IMR-90 (cell line): Measurements from ENCODE around the gene MXD4. TPM values are rescaled to one million over a fixed set of nuclear protein-coding genes. Genes with fewer than 3 reads are reported as not detected.

Experiments used
- ATAC-seq: fragments of 200-7000 bp; cut with Tn5 transposase; 2 replicates; pipeline ENCODE4 v1.9.1; 2020; ENCODE audit warnings: low read depth, mild to moderate bottlenecking, moderate library complexity
- BruUV-seq: library from RNA; stranded (reverse); fragments of 400-500 nt; replicated peaks from 2 replicates; lab custom pipeline; 2021; lab: Mats Ljungman, UMichigan
- CTCF ChIA-PET: fragments of 300-600 bp; formaldehyde crosslinking; extraction: SDS; loops from one replicate; lab custom pipeline; 2021; ENCODE audit warnings: antibody characterized with exemption; lab: Yijun Ruan, JAX
- POLR2A ChIA-PET: fragments of 300-600 bp; sonication (Branson Sonifier 250); formaldehyde crosslinking; loops from one replicate; lab custom pipeline; 2022; ENCODE audit warnings: antibody characterized with exemption; ENCODE audit not compliant: unreplicated experiment; lab: Charles Lee
- DNase-seq: peaks from one replicate; pipeline ENCODE4 v3.0.0; 2013
- H2AFZ ChIP-seq: replicated peaks from 2 replicates; pipeline ENCODE3; 2013; ENCODE audit warnings: low read length, mild to moderate bottlenecking; ENCODE audit not compliant: poor library complexity
- H2AK5ac ChIP-seq: 2 replicates; pipeline ENCODE4 v1.6.1; 2013; ENCODE audit warnings: low read depth, low read length, inconsistent platforms
- H2AK9ac ChIP-seq: replicated peaks from 2 replicates; pipeline ENCODE3; 2013; ENCODE audit warnings: mild to moderate bottlenecking, low read depth, low read length, moderate library complexity; ENCODE audit not compliant: poor library complexity
- H2BK120ac ChIP-seq: 2 replicates; pipeline ENCODE4 v1.6.1; 2013; ENCODE audit warnings: low read depth, low read length, inconsistent platforms
- H2BK15ac ChIP-seq: 3 replicates; pipeline ENCODE4 v1.6.1; 2013; ENCODE audit warnings: low read depth, low read length, inconsistent platforms
- H2BK20ac ChIP-seq: 2 replicates; pipeline ENCODE4 v1.6.1; 2013; ENCODE audit warnings: low read depth, mild to moderate bottlenecking, inconsistent platforms, low read length, moderate library complexity
- H2BK5ac ChIP-seq: 2 replicates; pipeline ENCODE4 v1.6.1; 2013; ENCODE audit warnings: mild to moderate bottlenecking, low read depth, low read length, inconsistent platforms; ENCODE audit not compliant: poor library complexity, severe bottlenecking
- H3K14ac ChIP-seq: replicated peaks from 2 replicates; pipeline ENCODE4 v1.6.1; 2013; ENCODE audit warnings: low read depth, low read length, inconsistent platforms
- H3K18ac ChIP-seq: 2 replicates; pipeline ENCODE4 v1.6.1; 2013; ENCODE audit warnings: low read depth, low read length, control low read depth
- H3K23ac ChIP-seq: 2 replicates; pipeline ENCODE4 v1.6.1; 2013; ENCODE audit warnings: low read depth, low read length, inconsistent platforms
- H3K27ac ChIP-seq: 2 replicates; pipeline ENCODE4 v1.5.1; 2013; ENCODE audit warnings: mild to moderate bottlenecking, control low read depth, low read length; ENCODE audit not compliant: insufficient read depth
- H3K27me3 ChIP-seq: 2 replicates; pipeline ENCODE4 v1.6.1; 2013; ENCODE audit warnings: low read length; ENCODE audit not compliant: control insufficient read depth, insufficient read depth
- H3K36me3 ChIP-seq: 2 replicates; pipeline ENCODE4 v1.6.1; 2013; ENCODE audit warnings: low read length, mixed read lengths; ENCODE audit not compliant: control insufficient read depth, insufficient read depth
- H3K4ac ChIP-seq: 2 replicates; pipeline ENCODE4 v1.6.1; 2013; ENCODE audit warnings: low read depth, low read length, inconsistent platforms
- H3K4me1 ChIP-seq: 2 replicates; pipeline ENCODE4 v1.6.1; 2013; ENCODE audit warnings: low read length, mixed read lengths; ENCODE audit not compliant: control insufficient read depth, insufficient read depth
- H3K4me2 ChIP-seq: 2 replicates; pipeline ENCODE4 v1.6.1; 2013; ENCODE audit warnings: low read depth, mild to moderate bottlenecking, control low read depth, low read length, moderate library complexity
- H3K4me3 ChIP-seq: 2 replicates; pipeline ENCODE4 v1.5.1; 2013; ENCODE audit warnings: low read depth, mild to moderate bottlenecking, control low read depth, low read length, moderate library complexity; ENCODE audit not compliant: insufficient read depth
- H3K56ac ChIP-seq: 2 replicates; pipeline ENCODE4 v1.6.1; 2013; ENCODE audit warnings: low read length, inconsistent platforms; ENCODE audit not compliant: insufficient read depth; ENCODE audit errors: extremely low read depth
- H3K79me1 ChIP-seq, 2 experiments: 2 replicates each; pipeline ENCODE4 v1.6.1; 2013; ENCODE audit warnings: low read length in 2 of 2, inconsistent platforms in 1 of 2, low read depth in 1 of 2
- H3K9ac ChIP-seq: 2 replicates; pipeline ENCODE4 v1.6.1; 2013; ENCODE audit warnings: low read depth, low read length, control low read depth
- H3K9me1 ChIP-seq: 2 replicates; pipeline ENCODE4 v1.6.1; 2013; ENCODE audit warnings: low read length, inconsistent platforms; ENCODE audit not compliant: insufficient read depth
- H3K9me3 ChIP-seq: 2 replicates; pipeline ENCODE4 v1.6.1; 2013; ENCODE audit warnings: low read length; ENCODE audit not compliant: control insufficient read depth, insufficient read depth
- H4K20me1 ChIP-seq: 2 replicates; pipeline ENCODE4 v1.6.1; 2013; ENCODE audit warnings: low read length, inconsistent platforms; ENCODE audit not compliant: insufficient read depth
- H4K5ac ChIP-seq: 2 replicates; pipeline ENCODE4 v1.6.1; 2013; ENCODE audit warnings: mild to moderate bottlenecking, low read depth, low read length, control low read depth
- H4K8ac ChIP-seq, 2 experiments: 2 replicates each; pipeline ENCODE4 v1.6.1; 2013; ENCODE audit warnings: low read depth in 2 of 2, low read length in 2 of 2, control low read depth in 1 of 2, inconsistent platforms in 1 of 2
- H4K91ac ChIP-seq: 2 replicates; pipeline ENCODE4 v1.6.1; 2013; ENCODE audit warnings: low read depth, low read length, inconsistent platforms; ENCODE audit not compliant: insufficient read depth
- BHLHE40 ChIP-seq: fragments of 150-350 bp; IDR thresholded peaks from 2 replicates; pipeline ENCODE4 v1.6.1; 2016; ENCODE audit warnings: mild to moderate bottlenecking, low read depth, low read length
- CEBPB ChIP-seq: IDR thresholded peaks from 2 replicates; pipeline ENCODE4 v1.6.1; 2012; ENCODE audit warnings: low read depth, low read length, improper control_type of control experiment
- CHD1 ChIP-seq: IDR thresholded peaks from 2 replicates; pipeline ENCODE4 v1.6.1; 2012; ENCODE audit warnings: low read depth, low read length, improper control_type of control experiment
- CTCF ChIP-seq: conservative IDR thresholded peaks from 2 replicates; pipeline ENCODE4 v1.5.1; 2012; ENCODE audit warnings: mild to moderate bottlenecking, low read depth, low read length, improper control_type of control experiment
- FOS ChIP-seq: fragments of 150-350 bp; IDR thresholded peaks from 2 replicates; pipeline ENCODE4 v1.6.1; 2016; ENCODE audit warnings: low read depth, low read length
- MAFK ChIP-seq: IDR thresholded peaks from 2 replicates; pipeline ENCODE4 v1.6.1; 2012; ENCODE audit warnings: low read depth, low read length, improper control_type of control experiment
- MAZ ChIP-seq: IDR thresholded peaks from 2 replicates; pipeline ENCODE4 v1.6.1; 2012; ENCODE audit warnings: low read depth, mild to moderate bottlenecking, low read length, improper control_type of control experiment, moderate library complexity, borderline replicate concordance
- MXI1 ChIP-seq: IDR thresholded peaks from 2 replicates; pipeline ENCODE4 v1.6.1; 2012; ENCODE audit warnings: low read depth, mild to moderate bottlenecking, low read length, moderate library complexity, borderline replicate concordance
- NFE2L2 ChIP-seq: fragments of 150-350 bp; IDR thresholded peaks from 2 replicates; pipeline ENCODE4 v1.6.1; 2016; ENCODE audit warnings: low read depth, mild to moderate bottlenecking, low read length
- POLR2A ChIP-seq: IDR thresholded peaks from 2 replicates; pipeline ENCODE4 v1.6.1; 2012; ENCODE audit warnings: mild to moderate bottlenecking, low read depth, low read length
- RAD21 ChIP-seq: IDR thresholded peaks from 2 replicates; pipeline ENCODE4 v1.6.1; 2012; ENCODE audit warnings: low read length, improper control_type of control experiment
- RCOR1 ChIP-seq: IDR thresholded peaks from 2 replicates; pipeline ENCODE4 v1.6.1; 2012; ENCODE audit warnings: mild to moderate bottlenecking, low read length, improper control_type of control experiment; ENCODE audit not compliant: insufficient replicate concordance
- RFX5 ChIP-seq: IDR thresholded peaks from 2 replicates; pipeline ENCODE4 v1.8.0; 2012; ENCODE audit warnings: low read depth, mild to moderate bottlenecking, low read length, moderate library complexity
- SMC3 ChIP-seq: fragments of 150-350 bp; IDR thresholded peaks from 2 replicates; pipeline ENCODE4 v1.6.1; 2016; ENCODE audit warnings: low read depth, mild to moderate bottlenecking, antibody characterized with exemption, low read length, moderate library complexity
- USF2 ChIP-seq: fragments of 150-350 bp; IDR thresholded peaks from 2 replicates; pipeline ENCODE4 v1.6.1; 2017; ENCODE audit warnings: mild to moderate bottlenecking, antibody characterized with exemption, low read length, low read depth
- WGBS, 2 experiments: methylation state at CpG; one replicate each; pipeline versions ENCODE4 v1.1.5 to v1.1.7; 2013; ENCODE audit warnings: missing lambda C conversion rate in 2 of 2; ENCODE audit not compliant: insufficient read length in 1 of 2; ENCODE audit errors: extremely low coverage in 2 of 2; 5-methylcytosine and 5-hydroxymethylcytosine counted together
- dilution Hi-C: fragments of 300-500 bp; cut with HindIII; formaldehyde crosslinking; loops from one replicate; pipeline ENCODE4 v1.14.3; 2018; ENCODE audit warnings: low sequenced_read_pairs; ENCODE audit not compliant: unreplicated experiment
- in situ Hi-C: fragments of 300-500 bp; cut with MboI; formaldehyde crosslinking; loops from 3 replicates; pipeline ENCODE4 v1.14.3; 2019; ENCODE audit warnings: low sequenced_read_pairs, inconsistent platforms, mixed read lengths
- intact Hi-C: fragments of 100-400 bp; cut with micrococcal nuclease; formaldehyde crosslinking; loops from 2 replicates; pipeline ENCODE4 v1.10.0; 2022
- polyA plus RNA-seq, 3 experiments: library from polyadenylated mRNA; depleted of rRNA; stranded (reverse); fragments of >200 nt; gene quantifications; 2 replicates each; pipeline ENCODE4 v1.2.3, GENCODE V29; 2012; ENCODE audit warnings: low replicate concordance in 1 of 3
- total RNA-seq: library from RNA; depleted of rRNA; stranded (reverse); fragments of >200 nt; gene quantifications from 2 replicates; pipeline ENCODE4 v1.2.3, GENCODE V29; 2012
- TF ChIP-seq, protein P1 (sequence below): fragments of 150-350 bp; IDR thresholded peaks from 2 replicates; pipeline ENCODE4 v1.6.1; 2016; ENCODE audit warnings: low read depth, mild to moderate bottlenecking, low read length, moderate library complexity, borderline replicate concordance

Gene MXD4
- total and polyA plus RNA-seq, 2 of the 4 experiments (the other 2 are of a cell fraction) = 22.8 to 54.4 TPM

- no peak overlapping the region for H4K91ac ChIP-seq
- H3K4me1 ChIP-seq = peaks cover 6% of the 10 kb centered on the region; the same call in 1 of the 2 replicates
- no peak overlapping the region for H3K4me2 ChIP-seq
- ChIA-PET POLR2A (no interaction called here), CTCF (no interaction called here)
- no TSS peak for BruUV-seq
- H2AK9ac ChIP-seq = peak overlapping the region; percentile 5
- no peak overlapping the region for H3K18ac ChIP-seq
- no peak overlapping the region for H2BK120ac ChIP-seq
- DNase-seq (no peak), ATAC-seq (no peak)
- H2BK5ac ChIP-seq = no peak overlapping the region
- no peak overlapping the region for H4K5ac ChIP-seq
- no peak overlapping the region for H3K4ac ChIP-seq
- dilution Hi-C loops (no loop called here), intact Hi-C loops (no loop called here), in situ Hi-C loops (no loop called here)
- peaks cover 74% of the 10 kb centered on the region for H4K20me1 ChIP-seq
- H3K9me3 ChIP-seq = no peaks in the 10 kb centered on the region
- H3K36me3 ChIP-seq = peaks cover 51% of the 10 kb centered on the region
- 82% methylated on average over 7 of the region's 14 CpGs; no CpG with 5 or more reads in 1 of the 2 experiments for WGBS, 2 experiments
- H3K27me3 ChIP-seq = no peaks in the 10 kb centered on the region
- H2BK15ac ChIP-seq = no peak overlapping the region
- H3K56ac ChIP-seq = no peak overlapping the region
- H3K27ac ChIP-seq = no peak overlapping the region
- H3K14ac ChIP-seq = no peak overlapping the region
- no peak overlapping the region for H2AFZ ChIP-seq
- H3K4me3 ChIP-seq = no peak overlapping the region
- peaks cover 4% of the 10 kb centered on the region; the same call in 1 of the 2 replicates for H3K9me1 ChIP-seq
- H3K79me1 ChIP-seq = peaks cover 35 to 70% of the 10 kb centered on the region in 2 experiments
- no peak overlapping the region for H3K9ac ChIP-seq
- no peak overlapping the region for H4K8ac ChIP-seq
- no peak overlapping the region for H2AK5ac ChIP-seq
- TF ChIP-seq USF2 (no peak), RCOR1 (no peak), NFE2L2 (no peak), RAD21 (no peak), FOS (no peak), CEBPB (no peak), SMC3 (no peak), BHLHE40 (no peak), MXI1 (no peak), CHD1 (no peak), MAFK (no peak), POLR2A (no peak), CTCF (no peak), RFX5 (no peak), MAZ (no peak)
- TF ChIP-seq, protein P1, sequence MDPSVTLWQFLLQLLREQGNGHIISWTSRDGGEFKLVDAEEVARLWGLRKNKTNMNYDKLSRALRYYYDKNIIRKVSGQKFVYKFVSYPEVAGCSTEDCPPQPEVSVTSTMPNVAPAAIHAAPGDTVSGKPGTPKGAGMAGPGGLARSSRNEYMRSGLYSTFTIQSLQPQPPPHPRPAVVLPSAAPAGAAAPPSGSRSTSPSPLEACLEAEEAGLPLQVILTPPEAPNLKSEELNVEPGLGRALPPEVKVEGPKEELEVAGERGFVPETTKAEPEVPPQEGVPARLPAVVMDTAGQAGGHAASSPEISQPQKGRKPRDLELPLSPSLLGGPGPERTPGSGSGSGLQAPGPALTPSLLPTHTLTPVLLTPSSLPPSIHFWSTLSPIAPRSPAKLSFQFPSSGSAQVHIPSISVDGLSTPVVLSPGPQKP = no peak
- no peak overlapping the region for H2BK20ac ChIP-seq
- no peak overlapping the region for H3K23ac ChIP-seq
Measured at GRCh38 chr4:2257361-2258081, 4.4 kb downstream of the MXD4 start.
